GF-D8 (cell line): ENCODE results near the gene OR7C1.
"Not testable (repeated sequence)": the region's sequence is repeated elsewhere in the genome, so short reads cannot be mapped to it uniquely, and the experiment has no call there.

Source experiments
- DNase-seq: peaks from one replicate; lab custom pipeline; 2025; lab: John Stamatoyannopoulos, UW

Gene OR7C1

DNA sequence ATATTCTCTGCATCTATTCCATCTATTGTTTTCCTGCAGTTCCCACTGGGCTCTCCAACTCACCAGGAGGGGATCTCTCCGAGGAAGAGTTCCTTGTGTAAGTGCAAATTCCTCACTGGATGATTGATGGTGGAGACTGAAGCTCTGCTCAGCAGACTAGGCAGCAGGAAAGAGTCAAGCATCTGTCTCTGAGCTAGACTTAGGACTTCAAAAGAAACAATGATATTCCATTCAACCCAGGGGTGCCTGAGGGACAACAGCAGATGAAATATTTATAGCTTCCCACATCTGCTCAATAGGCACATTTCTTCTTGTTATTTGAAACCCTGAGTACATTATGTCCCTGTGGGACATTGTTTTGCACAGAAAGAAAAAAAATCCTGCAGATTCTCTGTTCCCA is at the start of gene OR7C1, which contains the start of gene OR7A5:
OR7C1 (minus strand) TSS at position 175 of the 400 bp plus-strand sequence. CDS start 35,049 bp downstream, outside the sequence.
OR7A5 (minus strand) TSS at position 175 of the 400 bp plus-strand sequence. CDS start 6,944 bp downstream, outside the sequence.
- DNase-seq = no peak

DNA sequence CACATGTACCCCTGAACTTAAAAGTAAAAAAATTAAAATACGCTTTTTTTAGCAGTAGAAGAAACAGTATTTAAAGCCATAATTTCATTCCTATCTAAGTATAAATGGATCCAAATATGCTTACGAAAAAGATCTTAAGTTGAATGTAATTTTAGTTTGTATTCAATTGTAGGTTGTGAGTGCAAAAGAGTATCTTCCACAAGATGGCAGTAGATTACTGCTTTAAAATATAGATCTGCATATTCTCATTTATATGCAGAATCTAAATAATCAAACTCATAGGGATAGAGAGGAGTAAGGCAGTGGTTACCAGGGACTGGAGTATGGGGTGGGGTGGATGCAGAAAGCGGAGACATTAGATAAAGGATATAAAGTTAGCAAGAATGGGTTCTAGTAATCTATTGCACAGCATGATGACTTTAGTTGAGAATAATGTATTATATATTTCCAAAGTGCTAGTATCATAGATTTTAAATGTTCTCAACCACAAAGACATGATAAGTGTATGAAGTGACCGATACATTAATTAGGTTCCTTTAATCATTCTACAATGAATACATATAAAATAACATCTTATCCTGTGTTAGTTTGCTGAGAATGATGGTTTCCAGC is 36.7 kb upstream of the OR7C1 start:
- no peak for DNase-seq

DNA sequence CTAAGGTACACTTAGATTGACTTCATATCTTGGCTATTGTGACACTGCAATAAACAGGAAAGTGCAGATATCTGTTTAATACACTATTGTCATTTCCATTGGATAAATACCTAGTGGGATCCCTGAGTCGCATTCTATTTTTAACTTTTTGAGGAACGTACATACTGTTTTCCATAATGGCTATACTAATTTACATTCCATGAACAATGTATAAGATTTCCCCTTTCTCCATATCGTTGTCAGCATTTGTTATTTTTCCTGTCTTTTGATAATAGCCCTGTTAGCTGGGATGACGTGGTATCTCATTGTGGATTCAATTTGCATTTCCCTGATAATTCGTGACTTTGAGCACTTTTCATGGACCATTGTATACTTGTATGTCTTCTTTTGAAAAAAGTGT is 33.5 kb upstream of the OR7C1 start:
- no peak for DNase-seq

DNA sequence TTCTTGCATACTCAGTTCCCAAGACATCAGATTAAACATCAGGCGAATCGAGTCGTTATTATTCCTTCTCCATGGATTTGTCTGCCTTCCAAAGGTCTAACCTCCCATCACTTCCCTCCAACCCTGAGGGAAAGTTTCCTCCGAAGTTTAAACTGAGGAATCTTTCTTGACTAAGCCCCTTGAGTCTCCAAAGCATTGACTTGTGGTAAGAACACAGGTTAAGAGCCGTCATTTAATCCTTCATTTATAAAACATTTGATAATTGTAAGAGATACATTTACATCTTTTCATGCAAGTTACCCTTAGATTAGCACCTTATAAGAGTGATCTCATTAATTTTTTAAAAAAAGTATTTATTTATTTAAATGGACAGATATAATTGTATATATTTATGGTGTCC is 13.8 kb upstream of the OR7C1 start, which contains the start of gene OR7A10:
OR7A10 (minus strand) TSS at position 101 of the 400 bp plus-strand sequence. CDS start 7,045 bp downstream, outside the sequence.
- DNase-seq = no peak

DNA sequence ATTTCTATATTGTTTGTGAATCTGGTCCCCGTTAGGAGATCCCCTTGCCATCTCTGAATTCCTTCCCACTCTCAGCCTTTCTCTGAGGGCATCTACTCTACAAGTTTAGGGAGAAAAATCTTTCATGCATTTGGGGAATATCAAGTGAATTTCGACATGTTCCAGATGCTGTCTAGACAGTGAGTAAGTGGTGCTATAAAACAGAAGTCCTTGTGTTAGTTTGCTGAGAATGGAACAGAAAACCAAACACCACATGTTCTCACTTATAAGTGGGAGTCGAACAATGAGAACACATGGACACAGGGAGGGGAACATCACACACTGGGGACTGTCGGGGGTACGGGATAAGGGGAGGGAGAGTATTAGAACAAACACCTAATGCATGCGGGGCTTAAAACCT is 8.6 kb upstream of the OR7C1 start:
- no peak for DNase-seq

DNA sequence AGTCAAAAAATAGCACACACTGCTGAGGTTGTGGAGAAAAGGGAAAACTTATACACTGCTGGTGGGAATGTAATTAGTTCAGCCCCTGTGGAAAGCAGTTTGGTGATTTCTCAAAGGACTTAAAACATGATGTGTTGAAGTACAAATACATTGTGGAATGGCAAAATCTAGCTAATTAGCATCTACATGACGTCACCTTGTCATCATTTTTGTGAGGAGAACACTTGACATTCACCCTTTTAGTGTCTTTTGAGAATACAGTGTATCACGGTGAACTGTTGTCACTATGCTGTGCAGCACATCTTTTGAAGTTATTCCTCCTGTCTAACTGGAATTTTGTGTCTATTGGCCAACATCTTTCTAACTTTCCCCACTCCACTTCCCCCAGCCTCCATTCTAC is 8.2 kb upstream of the OR7C1 start:
- DNase-seq = no peak

DNA sequence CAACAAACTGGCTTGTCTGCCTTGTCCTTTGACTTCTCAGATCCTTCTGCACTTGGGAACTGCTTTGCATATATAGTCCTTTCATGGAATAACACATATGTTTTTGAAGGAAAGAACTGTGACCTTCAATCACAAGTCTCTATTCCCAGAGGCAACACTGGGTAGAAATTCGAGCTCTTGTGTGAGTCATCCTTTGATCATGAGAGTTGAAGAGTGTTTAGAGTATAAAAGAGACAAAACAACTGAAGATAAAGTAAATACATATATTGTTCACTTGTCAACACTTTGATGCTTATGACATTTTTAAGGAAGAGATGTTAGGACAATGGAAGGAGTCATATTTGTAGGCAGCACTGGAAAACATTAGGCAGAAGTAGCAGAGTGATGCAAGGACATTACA is 5.2 kb upstream of the OR7C1 start:
- DNase-seq = no peak

DNA sequence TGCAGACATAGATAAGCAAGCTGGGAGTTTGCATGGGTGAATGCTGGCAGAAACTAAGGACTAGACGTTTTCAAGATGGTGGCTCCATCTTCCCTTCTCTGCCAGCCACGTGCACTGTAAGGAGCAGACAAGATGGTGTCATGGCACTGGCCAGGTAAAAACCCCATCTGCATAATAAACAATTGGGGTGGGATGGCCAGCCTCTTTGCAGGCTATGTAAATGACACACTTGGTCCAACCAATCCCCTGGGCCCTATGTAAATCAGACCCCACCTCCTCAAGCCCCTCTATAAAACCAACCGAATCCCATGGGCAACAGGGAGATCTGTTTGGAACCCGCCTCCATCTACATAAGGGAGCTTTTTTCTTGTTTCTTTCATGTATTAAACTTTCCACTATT is 2.4 kb upstream of the OR7C1 start:
- no peak for DNase-seq

DNA sequence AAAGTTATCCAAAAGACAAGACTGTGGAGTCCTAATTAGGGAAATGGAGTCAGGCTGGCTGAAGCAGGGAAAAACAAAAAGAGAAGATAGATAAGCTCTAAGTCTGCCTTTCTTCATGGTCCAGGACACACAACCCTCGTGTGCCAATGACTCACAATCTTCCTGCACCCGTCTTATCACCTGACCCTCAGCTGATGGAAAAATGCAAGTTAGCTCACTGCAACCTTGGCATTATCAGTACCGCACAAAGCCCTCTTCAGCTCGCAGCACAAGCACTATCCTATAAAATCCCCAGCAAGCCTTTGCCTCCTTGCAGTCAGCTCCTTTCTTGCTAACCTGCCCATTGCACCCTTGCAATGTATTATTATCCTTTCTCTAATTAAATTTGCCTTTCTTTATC is 4.3 kb downstream of the OR7C1 start:
- DNase-seq = no peak

DNA sequence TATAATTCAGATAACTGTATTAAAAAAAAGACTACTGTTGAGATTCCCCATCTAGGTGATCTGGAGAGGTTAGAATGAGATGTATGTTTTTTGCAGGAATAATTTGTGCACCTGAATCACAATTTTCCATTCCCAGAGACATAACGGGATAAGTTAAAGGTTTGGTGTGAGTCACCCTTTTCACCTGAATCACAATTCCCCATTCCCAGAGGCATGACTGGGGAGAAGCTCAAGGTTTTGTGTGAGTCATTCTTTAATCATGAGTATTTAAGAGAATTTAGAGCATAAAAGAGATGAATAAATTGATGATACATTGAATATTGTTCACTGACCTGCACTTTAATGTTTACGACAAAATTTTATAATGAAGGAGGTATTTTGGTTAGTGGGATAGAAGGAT is 9.0 kb downstream of the OR7C1 start:
- no peak for DNase-seq

DNA sequence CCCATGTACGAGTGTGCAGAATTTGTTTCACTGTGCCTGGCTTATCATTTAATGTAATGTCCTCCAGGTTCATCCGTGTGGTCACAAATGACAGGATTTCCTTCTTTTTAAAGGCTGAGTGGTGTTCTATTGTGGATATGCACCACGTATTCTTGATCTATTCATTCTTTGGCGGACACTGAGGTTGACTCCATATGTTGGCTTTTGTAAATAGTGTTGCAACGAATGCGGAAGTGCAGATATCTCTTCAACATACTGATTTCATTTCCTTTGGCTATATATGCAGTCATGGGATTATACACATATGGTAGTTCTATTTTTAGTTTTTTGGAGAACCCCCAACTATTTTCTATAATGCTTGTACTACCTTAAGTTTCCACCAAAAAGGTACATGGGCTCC is 13.0 kb downstream of the OR7C1 start:
- DNase-seq = peak; percentile 8

DNA sequence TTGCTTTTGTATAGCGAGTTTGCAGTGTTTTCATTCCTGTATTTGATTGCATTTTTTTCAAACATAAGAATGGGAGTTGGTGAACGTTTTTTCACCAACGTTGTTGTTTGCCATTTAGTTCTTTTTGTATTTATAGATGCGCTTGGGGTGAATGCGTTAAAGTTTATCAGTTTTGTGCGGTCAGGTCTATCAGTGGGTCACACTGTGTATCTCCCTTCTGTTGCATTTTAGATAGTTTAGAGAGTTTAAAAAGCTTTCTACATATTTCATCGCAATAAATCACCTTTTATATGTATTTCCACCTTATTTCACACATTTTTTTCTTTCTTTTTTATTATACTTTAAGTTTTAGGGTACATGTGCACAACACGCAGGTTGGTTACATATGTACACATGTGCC is 16.4 kb downstream of the OR7C1 start:
- no peak for DNase-seq

DNA sequence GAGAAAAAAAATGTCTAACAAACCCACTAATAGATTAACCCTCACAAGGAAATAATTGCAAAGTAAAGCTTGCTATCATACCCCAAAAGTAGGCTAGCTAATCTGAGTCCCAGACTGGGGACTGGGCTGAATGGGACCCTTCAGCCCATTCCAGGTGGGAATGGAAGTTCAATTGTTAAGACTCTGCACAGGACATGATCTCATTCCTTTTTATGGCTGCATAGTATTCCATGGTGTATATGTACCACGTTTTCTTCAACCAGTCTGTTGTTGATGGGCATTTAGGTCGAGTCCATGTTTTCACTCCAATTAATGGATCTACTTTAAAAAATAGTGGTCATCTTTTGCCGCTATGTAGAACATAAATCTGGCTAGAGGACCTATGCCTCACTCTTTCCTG is 17.9 kb downstream of the OR7C1 start:
- DNase-seq = no peak

DNA sequence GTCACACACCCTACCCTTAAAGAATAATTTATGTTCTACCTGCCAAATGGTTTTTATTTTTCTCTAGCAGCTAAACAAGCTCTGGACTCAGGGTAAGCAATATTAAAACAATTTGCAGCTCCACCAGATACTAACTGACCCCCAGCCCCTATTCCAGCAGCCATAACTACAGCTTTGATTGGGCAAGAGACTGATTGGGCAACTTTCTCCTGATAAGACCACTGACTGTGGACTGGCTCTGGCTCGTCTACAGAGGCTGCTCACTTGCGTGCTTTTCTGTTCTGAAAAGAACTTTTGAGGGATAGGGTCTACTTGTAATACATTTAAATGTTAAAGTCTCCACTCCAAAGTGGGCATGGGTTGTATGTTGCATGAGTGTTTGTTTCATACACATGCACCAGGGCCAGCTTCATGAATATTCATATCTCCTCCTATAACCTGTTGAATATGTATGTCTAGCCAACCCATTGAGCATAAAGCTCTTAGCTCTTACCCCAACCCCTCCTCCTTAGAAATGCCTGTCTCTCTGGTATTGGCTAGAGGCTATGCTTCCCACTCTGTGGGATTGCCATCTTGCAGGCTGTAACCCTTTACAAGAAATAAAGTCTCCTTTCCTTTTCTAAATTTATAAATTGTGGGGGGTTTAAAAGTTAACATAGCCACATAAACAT is 19.9 kb downstream of the OR7C1 start:
- DNase-seq = no peak

DNA sequence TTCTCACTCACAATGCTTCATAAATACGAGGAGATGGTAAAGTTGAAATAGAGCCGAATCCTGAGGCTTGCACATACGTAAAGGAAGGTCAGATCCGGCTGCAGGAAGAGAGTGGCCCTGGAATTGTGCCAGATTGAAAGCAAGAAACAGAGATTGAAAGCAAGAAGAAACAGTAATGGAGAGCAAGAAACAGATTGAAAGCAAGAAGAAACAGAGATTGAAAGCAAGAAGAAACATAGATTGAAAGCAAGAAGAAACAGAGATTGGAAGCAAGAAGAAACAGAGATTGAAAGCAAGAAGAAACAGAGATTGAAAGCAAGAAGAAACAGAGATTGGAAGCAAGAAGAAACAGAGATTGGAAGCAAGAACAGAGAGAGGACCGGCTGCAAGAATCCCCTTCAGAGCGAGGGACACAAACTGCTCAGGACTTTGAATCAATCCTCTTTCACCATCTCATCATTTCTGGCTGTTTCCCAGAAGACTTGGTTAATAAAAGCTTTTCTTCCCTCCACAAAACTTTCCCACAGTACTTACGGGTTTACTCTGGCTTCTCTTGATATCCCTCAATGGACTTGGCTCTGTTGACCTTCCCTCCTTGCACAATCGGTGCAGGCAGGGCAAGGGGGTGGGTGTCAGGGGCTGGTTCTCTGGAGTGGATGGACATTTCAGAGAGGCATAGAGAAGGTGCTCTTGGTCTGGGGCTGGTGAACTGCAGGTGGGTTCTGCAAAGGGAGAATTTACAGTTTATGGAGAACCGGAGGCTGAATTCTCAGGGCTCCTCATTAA is 25.5 kb downstream of the OR7C1 start:
- DNase-seq = no peak

DNA sequence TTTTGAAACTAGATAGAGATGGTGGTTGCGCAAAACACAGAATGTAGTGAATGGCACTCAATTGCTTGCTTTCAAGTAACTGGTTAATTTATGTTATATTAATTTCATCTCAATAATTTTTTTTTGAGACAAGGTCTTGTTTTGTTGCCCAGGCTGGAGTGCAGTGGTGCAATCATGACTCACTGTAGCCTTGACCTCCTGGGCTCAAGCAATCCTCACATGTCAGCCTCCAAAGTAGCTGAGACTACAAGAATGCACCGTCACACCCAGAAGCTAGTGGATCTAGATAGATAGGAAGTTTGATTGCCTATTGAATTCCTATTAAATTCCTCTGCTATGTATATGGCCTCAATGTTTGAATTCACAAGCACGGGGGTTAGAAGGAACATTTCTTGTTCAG is 30.2 kb downstream of the OR7C1 start:
- no peak for DNase-seq

DNA sequence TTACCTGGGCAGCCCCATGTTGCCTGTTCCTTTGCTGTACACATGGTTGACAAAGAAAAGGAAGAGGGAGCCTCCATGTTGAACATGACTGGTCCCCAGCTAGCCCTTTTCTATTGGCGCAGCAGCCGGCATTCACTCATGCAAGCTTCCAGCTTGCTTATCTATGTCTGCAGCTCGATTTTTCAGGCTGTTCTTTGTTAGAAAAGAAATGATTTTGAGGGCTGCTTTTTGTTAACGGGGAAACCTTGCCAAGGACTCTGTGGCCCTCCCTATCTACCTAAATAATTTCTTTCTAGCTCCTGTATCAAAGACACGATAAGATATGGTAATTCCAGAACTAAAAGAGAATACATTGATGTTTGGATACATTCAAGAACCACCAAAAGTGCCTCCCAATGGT is 36.2 kb downstream of the OR7C1 start:
- no peak for DNase-seq

DNA sequence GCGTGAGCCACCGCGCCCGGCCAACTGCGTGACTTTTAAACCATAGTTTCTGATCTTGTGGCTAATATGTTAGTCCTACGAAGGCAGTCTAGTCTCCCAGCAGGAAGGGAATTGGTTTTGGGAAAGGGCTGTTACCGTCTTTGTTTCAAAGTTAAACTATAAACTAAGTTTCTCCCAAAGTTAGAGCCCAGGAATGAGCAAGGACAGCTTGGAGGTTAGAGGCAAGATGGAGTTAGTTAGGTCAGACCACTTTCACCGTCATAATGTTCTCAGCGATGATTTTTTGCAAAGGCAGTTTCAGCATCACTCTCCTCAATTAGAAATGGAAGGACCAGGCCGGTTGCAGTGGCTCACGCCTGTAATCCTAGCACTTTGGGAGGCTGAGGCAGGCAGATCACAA is 39.0 kb downstream of the OR7C1 start:
- DNase-seq = no peak

DNA sequence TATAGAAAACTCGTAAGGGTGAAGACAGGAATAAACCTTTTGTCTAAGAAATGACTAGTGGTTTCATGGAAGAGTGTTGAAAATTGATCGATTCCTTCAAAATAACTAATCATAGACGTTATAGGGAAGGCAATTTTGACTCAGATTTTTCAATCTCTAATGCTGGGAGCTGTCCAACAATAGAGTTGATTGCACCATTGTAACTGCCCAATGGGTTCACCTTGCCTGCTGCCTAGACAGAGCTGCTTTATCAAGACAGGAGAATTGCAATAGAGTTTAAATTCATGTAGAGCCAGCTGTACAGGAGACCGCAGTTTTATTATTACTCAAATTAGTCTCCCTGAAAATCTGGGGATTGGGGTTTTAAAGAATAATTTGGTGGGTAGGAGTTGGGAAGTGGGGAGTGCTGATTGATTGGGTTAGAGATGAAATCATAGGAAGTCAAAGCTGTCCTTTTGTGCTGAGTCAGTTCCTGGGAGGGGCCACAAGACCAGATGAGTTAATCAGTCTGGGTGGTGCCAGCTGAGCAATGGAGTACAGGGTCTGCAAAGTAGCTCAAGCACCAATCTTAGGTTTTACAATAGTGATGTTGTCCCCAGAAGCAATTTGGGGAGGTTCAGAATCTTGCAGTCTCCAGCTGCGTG is 39.8 kb downstream of the OR7C1 start:
- DNase-seq = no peak

DNA sequence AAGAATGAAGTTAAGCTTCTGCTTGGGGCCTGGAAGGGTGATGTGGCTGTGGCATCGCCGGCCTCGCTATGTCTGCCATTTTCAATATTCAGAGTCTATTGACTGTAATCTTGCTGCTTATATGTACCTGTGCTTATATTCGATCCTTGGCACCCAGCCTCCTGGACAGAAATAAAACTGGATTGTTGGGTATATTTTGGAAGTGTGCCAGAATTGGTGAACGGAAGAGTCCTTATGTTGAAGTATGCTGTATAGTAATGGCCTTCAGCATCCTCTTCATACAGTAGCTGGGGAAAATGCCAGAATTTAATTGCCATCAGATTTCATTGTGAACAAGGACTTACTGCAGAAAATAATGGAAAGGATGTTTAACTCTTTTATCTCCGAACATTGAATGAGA is 42.7 kb downstream of the OR7C1 start:
- not testable (repeated sequence) for DNase-seq

DNA sequence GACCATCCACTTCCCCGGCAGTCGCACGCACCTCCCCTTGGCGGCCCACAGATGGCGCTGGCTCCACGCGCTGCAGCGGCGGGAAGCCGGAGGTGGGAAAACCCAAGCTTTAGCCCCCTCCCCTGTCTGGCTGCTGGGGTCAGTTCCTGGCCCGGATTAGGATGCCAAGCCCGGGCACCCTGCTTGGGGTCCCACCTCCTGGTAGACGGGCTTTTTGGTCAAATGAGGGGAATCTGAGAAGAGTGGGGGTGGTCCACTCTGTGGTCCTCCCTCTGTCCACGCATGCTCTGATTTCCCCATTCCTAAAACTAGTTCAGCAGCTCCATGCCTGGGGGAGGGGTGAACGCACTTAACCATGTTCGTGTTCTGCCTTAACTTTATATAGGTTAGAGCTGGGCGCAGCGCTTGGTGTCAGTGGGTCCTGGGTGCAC is 48.5 kb downstream of the OR7C1 start:
- DNase-seq = no peak

DNA sequence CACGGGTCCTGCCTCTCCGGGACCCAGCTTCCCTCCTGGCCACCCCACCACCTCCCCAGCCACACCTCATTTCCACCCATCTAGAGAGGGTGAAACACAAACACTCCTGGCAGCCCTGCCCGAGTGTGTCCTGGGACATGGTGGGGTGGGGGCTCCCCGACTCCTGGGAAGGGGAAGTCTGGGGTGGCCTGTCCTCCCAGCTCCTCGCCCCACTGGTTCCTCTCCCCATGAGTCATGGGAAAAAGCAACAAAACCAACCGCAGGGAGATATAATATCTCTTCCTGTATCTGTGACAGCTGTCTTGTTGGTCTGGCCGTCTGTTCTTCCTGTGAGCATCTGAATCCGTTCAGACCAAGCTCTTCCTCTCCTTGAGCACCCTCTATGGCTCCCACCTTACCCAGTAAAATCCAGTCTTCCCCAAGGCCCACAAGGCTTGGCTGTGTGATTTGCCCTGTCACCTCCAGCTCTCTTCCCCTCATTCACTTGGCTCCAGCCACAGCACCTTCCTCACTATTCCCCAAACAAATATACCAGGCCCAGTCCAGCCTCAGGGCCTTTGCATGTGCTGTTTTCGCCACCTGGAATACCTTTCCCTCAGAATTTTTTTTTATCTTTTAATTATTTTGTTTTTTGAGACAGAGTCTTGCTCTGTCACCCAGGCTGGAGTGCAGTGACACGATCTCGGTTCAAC is 49.7 kb downstream of the OR7C1 start:
- peak; percentile 94 for DNase-seq
